ENCODE measurements around the gene UBE3C.

- TF ChIP-seq POLR2A (IDR thresholded peaks at IDR 0.05; ENCODE audit: low read depth, low read length), result no peak
- TF ChIP-seq POLR2AphosphoS5 (IDR thresholded peaks at IDR 0.05; ENCODE audit: low read depth, low read length), result no peak
- TF ChIP-seq TAF1 (IDR thresholded peaks at IDR 0.05; ENCODE audit: borderline replicate concordance, low read depth, low read length), result no peak
These were observed 129.2 kb downstream of the UBE3C start for GRCh38 chr7:157267956-157268355.
